ENCODE measurements around the gene LENG8. TPM values are rescaled to one million over a fixed set of nuclear protein-coding genes. Genes with fewer than 3 reads are reported as not detected.

The LENG8 gene
- total and polyA plus RNA-seq, 7 donors = 21.7 to 60.2 (median 28.6) TPM

DNA sequence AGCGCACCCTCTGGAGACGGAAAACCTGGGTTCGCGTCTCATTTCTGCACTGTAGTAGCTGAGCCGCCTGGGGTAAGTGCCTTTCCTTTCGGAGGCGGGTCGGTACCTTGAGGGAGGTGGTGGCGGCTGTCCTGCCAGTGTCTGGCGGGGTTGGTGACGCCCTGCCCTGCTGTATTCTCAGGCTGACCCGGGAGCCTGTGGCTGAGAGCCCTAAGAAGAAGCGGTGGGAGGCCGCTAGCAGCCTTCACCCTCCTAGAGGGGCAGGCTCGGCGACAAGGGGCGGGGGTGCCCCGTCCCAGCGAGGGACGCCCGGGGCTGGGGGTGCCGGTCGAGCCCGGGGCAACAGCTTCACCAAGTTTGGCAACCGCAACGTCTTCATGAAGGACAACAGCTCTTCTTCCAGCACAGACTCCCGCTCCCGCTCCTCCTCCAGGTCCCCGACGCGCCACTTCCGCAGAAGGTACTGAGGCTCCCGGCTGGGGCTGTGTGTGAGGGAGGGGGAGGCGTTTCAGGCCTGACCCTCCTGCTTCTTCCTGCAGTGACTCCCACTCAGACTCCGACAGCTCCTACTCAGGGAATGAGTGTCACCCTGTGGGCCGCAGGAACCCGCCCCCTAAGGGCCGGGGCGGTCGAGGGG is 6.9 kb downstream of the LENG8 start:
- no peak overlapping the region for H3K27ac ChIP-seq
- no peak overlapping the region for H3K4me3 ChIP-seq
- peak; percentile 12 to 45 for DNase-seq
- no peaks in the 10 kb centered on the region for H3K27me3 ChIP-seq (ENCODE audit: insufficient read depth in 3 of 3, low read length in 2 of 3)
- no peaks in the 10 kb centered on the region for H3K9me3 ChIP-seq
- no peak for ATAC-seq
- peaks cover 11% of the 10 kb centered on the region for H3K4me1 ChIP-seq
- WGBS, 3 donors = 93 to 94% (median 93%) methylated on average over 34 to 40 of the region's 40 CpGs
- intact Hi-C loops (cut with DNase I) = no loop called here
- H3K36me3 ChIP-seq (ENCODE audit: insufficient read depth in 1 of 2, low read depth in 1 of 2) = peaks cover 16 to 100% of the 10 kb centered on the region in 2 donors
- TF ChIP-seq CTCF (IDR thresholded peaks at IDR 0.05) = no peak

GRCh38 chr19:54456423-54457373 is 7.7 kb downstream of the LENG8 start:
- DNase-seq (peak in 1 of 2 donors; percentile 49), ATAC-seq (no peak)
- Histone ChIP-seq H3K27me3 (ENCODE audit: insufficient read depth in 3 of 3, low read length in 2 of 3) (no peaks in the 10 kb centered on the region), H3K36me3 (ENCODE audit: insufficient read depth in 1 of 2, low read depth in 1 of 2) (peaks cover 16 to 100% of the 10 kb centered on the region in 2 donors), H3K27ac (no peak overlapping the region), H3K4me3 (no peak overlapping the region), H3K4me1 (peaks cover 3% of the 10 kb centered on the region), H3K9me3 (no peaks in the 10 kb centered on the region)
- TF ChIP-seq CTCF (IDR thresholded peaks at IDR 0.05) = no peak
- 85 to 87% (median 87%) methylated on average over 48 to 51 of the region's 51 CpGs for WGBS, 3 donors
- intact Hi-C loops (cut with DNase I) = no loop called here

DNA sequence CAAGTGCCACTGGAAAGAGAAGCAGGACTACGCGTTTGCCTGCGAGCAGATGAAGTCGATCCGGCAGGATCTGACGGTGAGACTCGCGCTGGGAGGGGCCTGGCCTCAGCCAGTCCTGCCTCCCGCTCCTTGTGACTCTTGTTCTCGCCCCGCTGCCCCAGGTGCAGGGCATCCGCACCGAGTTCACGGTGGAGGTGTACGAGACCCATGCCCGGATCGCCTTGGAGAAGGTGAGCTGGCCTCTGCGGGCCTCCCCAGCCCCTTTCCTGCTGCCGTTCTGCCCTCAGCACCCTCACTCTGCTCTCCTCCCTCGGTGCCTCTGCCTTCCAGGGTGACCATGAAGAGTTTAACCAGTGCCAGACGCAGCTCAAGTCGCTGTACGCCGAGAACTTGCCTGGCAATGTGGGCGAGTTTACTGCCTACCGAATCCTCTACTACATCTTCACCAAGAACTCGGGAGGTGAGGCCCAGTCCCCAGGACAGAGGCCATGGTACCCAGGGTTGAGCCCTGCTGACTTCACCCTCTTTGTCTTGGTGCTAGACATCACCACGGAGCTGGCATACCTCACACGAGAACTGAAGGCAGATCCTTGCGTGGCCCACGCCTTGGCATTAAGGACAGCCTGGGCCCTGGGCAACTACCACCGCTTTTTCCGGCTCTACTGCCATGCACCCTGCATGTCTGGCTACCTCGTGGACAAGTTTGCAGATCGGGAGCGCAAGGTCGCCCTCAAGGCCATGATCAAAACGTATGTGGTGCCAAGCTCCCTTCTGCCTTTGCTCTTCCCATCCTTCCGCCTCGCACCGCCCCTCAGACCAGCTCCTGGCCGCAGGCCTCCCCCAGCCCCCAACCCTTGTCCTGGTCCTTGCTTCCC is 9.0 kb downstream of the LENG8 start:
- Histone ChIP-seq H3K27ac (no peak overlapping the region), H3K36me3 (ENCODE audit: insufficient read depth in 1 of 2, low read depth in 1 of 2) (peaks cover 13 to 93% of the 10 kb centered on the region in 2 donors), H3K4me3 (no peak overlapping the region), H3K4me1 (peaks cover 4% of the 10 kb centered on the region), H3K27me3 (ENCODE audit: insufficient read depth in 3 of 3, low read length in 2 of 3) (no peaks in the 10 kb centered on the region), H3K9me3 (no peaks in the 10 kb centered on the region)
- intact Hi-C loops (cut with DNase I) = no loop called here
- 89 to 90% (median 90%) methylated on average over 41 to 42 of the region's 42 CpGs for WGBS, 3 donors
- DNase-seq (no peak), ATAC-seq (no peak)
- no peak for TF ChIP-seq CTCF (IDR thresholded peaks at IDR 0.05)

DNA sequence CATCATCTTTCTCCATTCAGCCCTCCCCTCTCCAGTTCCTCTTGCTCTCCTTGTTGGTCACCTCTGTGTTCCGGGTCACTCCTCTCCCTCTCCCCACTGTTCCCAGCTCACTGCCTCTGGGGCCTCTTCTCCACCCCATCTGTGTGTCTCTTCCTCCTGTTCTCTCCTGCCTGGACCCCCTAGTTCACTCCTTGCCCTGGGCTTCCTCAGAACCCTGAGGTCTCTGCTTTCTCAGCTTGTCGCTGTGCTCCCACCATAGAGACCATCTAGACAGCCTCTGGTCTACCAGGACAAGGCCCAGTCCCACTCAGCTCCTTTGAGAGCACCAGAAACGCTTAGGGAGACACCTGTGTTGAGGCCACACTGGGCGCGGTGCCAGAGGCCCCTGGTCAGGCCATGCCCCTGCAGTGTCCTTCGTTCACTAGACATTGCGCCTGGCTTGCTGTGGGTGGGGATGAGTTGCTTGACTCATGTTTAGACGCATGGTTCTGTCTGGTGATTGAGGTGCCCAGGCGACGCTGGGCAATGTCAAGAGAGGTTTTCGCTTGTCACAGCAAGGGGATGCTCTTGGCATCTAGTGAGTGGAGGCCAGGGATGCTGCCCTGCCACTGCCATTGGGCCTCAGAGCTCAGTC is 9.8 kb downstream of the LENG8 start:
- DNase-seq (peak; percentile 18 to 51), ATAC-seq (no peak)
- no peak for TF ChIP-seq CTCF (IDR thresholded peaks at IDR 0.05)
- Histone ChIP-seq H3K27me3 (ENCODE audit: insufficient read depth in 3 of 3, low read length in 2 of 3) (no peaks in the 10 kb centered on the region), H3K36me3 (ENCODE audit: insufficient read depth in 1 of 2, low read depth in 1 of 2) (peaks cover 7 to 86% of the 10 kb centered on the region in 2 donors), H3K27ac (no peak overlapping the region), H3K4me3 (no peak overlapping the region), H3K4me1 (peaks cover 4% of the 10 kb centered on the region), H3K9me3 (no peaks in the 10 kb centered on the region)
- intact Hi-C loops (cut with DNase I) = no loop called here
- WGBS, 3 donors = 79 to 84% (median 82%) methylated on average over 11 of the region's 11 CpGs
